ENCODE measurements around the gene VGF.
"Not testable (repeated sequence)": the region's sequence is repeated elsewhere in the genome, so short reads cannot be mapped to it uniquely, and the experiment has no call there.

VGF gene

DNA sequence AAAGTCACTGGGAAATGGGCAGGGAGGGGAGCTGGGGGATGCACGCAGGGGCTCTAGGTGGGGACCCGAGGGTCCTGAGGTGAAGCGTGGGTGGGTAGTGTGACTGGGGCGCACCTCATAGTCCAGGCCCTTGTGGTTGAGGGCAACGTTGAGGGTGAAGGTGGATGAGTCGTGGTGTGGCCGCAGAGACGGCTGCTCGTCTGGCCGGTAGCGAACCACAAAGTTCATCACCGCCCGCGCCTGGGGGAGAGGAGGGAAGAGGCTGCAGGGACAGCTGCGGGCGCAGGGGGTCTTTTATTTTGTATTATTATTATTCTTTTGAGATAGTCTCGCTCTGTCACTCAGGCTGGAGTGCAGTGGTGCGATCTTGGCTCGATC is 41.3 kb upstream of the VGF start:
- TF ChIP-seq, protein P1, sequence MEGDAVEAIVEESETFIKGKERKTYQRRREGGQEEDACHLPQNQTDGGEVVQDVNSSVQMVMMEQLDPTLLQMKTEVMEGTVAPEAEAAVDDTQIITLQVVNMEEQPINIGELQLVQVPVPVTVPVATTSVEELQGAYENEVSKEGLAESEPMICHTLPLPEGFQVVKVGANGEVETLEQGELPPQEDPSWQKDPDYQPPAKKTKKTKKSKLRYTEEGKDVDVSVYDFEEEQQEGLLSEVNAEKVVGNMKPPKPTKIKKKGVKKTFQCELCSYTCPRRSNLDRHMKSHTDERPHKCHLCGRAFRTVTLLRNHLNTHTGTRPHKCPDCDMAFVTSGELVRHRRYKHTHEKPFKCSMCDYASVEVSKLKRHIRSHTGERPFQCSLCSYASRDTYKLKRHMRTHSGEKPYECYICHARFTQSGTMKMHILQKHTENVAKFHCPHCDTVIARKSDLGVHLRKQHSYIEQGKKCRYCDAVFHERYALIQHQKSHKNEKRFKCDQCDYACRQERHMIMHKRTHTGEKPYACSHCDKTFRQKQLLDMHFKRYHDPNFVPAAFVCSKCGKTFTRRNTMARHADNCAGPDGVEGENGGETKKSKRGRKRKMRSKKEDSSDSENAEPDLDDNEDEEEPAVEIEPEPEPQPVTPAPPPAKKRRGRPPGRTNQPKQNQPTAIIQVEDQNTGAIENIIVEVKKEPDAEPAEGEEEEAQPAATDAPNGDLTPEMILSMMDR (IDR thresholded peaks at IDR 0.05; ENCODE audit: low read depth, low read length), result no peak
- H3K4me3 ChIP-seq (ENCODE audit: low read depth, low read length), result no peak overlapping the region
- in situ Hi-C loops (cut with HindIII; ENCODE audit: low sequenced_read_pairs), result no loop called here
- no peak for DNase-seq (ENCODE audit: low read depth, low spot score)

DNA sequence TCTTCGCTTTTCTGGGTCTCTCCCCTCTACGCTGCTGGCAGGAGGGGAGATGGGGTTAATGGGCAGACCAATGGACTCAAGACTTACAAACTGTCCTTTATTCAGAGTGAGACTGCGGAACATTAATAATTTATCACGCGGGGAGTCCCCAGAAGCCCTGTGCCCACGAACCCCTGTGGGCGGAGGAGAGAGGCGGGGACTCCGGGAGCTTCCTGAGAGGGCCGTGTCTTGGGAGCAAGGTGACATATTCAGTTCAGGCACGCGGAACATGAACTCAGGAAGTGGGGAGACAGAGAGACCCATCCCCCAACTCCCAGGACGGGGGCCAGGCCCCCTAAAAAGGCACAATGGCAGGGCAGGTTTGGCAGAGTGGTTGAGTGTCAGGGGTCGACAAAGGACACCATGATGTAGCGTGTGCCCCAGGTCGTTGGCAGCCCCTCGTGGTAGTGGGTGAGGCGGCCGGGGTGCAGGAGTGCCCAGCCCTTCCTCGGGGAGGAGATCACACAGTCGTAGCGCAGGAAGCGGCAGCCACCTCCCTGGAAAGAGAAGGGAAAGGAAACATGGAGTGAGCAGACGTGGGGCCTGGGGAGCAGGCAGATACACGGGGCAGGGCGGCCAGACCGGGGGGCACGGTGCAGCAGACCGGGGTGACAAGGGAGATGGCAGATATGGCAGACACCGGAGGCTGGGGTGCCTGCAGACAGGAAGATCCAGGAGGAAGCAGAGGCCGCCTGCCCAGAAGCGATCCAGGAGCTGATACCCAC is 40.7 kb upstream of the VGF start:
- no peak for DNase-seq (ENCODE audit: low read depth, low spot score)
- no peak overlapping the region for H3K4me3 ChIP-seq (ENCODE audit: low read depth, low read length)
- in situ Hi-C loops (cut with HindIII; ENCODE audit: low sequenced_read_pairs), result no loop called here
- TF ChIP-seq, protein P1 (IDR thresholded peaks at IDR 0.05; ENCODE audit: low read depth, low read length), result no peak

DNA sequence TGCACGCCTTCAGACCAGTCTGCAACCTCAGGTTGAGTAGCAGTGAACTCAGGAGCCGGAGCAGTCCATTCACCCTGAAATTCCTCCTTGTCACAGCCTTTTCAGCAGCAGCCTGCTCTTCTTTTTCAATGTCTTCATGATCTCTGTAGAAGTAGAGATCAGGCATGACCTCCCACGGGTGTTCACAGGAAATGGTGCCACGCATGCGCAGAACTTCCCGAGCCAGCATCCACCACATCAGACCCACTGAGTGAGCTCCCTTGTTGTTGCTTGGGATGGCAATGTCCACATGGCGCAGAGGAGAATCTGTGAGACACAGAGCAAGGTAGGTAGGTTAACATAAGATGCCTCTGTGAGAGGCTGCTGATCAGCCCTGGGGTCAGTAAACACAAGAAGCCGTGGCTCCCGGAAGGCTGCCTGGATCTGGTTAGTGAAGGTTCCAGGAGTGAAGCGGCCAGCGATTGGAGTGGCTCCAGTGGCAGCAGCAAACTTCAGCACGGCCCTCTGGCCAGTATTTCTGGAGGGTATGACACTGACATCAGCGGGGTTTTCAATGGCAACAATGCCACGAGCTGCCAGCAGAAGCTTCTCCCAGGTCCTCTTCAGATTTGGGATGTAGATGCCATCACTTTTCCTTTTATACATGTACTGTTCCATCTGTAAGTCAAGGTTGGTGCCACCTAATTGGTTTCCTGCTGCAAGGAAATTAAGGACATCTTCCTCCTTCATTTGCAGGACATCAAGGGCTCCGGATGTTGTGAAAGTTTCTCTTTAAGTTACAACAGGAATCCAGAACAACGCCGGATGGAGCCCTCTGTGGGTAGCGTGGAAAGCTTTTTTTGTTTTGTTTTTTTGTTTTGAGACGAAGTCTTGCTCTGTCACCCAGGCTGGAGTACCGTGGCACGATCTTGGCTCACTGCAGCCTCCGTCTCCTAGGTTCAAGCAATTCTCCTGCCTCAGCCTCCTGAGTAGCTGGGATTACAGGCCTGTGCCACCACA is 38.7 kb upstream of the VGF start:
- H3K4me3 ChIP-seq (ENCODE audit: low read depth, low read length); DNase-seq (ENCODE audit: low read depth, low spot score); in situ Hi-C loops (cut with HindIII; ENCODE audit: low sequenced_read_pairs): not testable (repeated sequence)

DNA sequence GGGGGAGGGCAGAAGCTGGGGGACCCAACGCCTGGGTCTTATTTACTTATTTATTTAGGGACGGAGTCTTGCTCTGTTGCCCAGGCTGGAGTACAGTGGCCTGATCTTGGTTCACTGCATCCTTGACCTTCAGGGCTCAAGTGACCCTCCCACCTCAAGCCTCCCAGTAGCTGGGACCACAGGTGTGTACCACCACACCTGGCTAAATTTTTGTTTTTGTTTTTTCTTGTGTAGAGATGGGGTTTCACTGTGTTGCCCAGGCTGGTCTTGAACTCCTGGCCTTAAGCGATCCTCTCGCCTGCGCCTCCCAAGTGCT is 37.2 kb upstream of the VGF start:
- TF ChIP-seq, protein P1 (IDR thresholded peaks at IDR 0.05; ENCODE audit: low read depth, low read length), result no peak
- in situ Hi-C loops (cut with HindIII; ENCODE audit: low sequenced_read_pairs), result no loop called here
- DNase-seq (ENCODE audit: low read depth, low spot score), result no peak
- H3K4me3 ChIP-seq (ENCODE audit: low read depth, low read length), result no peak overlapping the region

DNA sequence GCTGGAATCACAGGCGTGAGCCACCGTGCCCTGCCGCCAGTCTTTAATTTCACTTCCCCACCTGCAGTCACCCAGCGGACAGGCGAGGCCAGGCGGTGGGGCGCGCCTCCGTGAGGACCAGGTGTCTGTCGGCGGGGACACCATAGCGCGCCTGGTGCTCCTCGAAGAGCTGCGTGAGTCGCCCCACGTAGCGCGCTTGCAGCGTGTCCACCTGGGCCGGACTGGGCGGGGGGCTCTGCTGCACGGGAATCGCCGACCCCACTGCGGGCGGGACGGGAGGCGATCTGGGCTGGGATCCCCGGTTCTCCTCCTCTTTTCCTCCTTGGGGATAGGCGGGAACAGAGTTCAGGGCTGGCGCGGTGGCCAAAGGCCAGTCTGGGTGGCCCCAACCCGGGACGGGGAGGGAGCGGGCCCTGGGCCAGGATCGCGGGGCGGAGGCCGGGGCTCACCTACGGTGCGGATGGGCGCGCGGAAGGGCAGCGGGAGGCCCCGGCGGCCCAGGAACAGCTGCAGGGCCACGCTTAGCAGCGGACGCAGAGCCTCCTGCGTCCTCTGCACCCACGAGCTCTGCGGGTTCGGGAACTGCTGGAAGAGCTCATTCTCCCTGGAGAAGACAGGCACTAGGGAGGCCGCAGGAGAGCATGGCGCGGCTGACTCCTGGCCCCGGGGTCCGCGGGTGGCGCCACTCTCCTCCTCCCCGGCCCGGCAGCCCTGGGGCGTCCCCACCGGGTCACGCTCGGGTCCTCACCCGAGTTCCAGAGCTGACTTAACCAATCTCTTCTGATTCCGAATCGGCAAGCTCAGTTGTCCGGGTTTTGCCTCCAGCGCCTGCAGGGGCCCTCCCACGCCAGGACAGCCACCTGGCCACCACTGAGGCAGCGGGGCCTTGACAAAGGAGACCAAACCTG is 36.6 kb upstream of the VGF start:
- H3K4me3 ChIP-seq (ENCODE audit: low read depth, low read length), result no peak overlapping the region
- in situ Hi-C loops (cut with HindIII; ENCODE audit: low sequenced_read_pairs), result no loop called here
- TF ChIP-seq, protein P1 (IDR thresholded peaks at IDR 0.05; ENCODE audit: low read depth, low read length), result no peak
- DNase-seq (ENCODE audit: low read depth, low spot score), result no peak

DNA sequence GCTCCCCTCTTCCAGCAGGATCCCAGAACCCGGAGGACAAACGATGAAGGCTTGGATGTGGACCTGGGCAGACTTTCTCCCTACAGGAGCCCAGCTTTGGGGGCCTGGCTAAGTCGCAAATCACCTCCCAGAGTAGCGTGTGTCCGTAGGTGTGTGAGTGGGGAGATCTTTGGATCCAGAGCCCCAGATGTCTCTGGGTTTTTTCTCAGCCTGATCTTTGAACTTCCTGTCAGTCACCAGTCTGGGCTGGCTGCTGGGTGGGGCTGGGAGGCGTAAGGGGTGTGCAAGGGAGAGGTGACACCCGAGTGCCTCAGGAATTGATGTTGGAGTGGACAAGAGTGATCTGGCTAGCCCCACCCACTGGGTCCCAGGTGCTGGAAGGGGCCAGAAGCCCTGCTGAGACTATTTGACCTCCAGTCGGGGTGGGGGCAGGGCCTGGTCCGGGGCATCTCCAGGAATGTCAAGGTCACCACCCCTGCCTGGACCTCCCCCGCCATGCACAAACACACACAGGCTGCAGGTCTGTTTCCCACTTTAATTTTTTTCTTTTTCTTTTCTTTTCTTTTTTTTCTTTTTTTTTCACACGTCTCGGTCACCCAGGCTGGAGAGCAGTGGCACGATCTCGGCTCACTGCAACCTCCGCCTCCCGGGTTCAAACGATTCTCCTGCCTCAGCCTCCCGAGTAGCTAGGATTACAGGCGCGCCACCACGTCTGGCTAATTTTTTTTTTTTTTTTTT is 35.7 kb upstream of the VGF start, which contains the start of gene MOGAT3:
TSS of gene MOGAT3 (minus strand) at position 175 of the 738 bp plus-strand sequence. CDS start 182 bp downstream, outside the sequence.
- in situ Hi-C loops (cut with HindIII; ENCODE audit: low sequenced_read_pairs), result no loop called here
- TF ChIP-seq, protein P1 (IDR thresholded peaks at IDR 0.05; ENCODE audit: low read depth, low read length), result no peak

More for the DNA sequence above, 35.7 kb upstream of the VGF start, which contains the start of gene MOGAT3:
- no peak for DNase-seq (ENCODE audit: low read depth, low spot score)
- H3K4me3 ChIP-seq (ENCODE audit: low read depth, low read length), result no peak within 1 kb of the TSS

Measured in astrocyte of the spinal cord (primary cell).